ENCODE data around the gene MYO18B.

DNA sequence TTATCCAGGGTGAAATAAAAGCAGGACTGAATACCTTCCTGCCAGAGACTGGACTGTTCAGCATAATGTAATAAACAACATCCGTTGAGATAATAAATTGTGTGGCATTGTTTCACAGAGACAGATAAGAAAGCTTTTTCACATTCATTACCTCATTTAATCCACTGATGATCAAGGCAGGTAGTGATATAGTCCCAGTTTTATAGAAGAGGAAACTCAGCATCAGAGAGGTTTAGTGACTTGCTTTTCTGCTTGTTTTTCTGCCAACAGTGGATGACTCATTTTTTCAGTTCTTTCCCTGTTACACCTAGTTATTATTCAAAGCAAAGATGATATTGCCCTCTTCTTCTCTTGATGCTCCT is 4.0 kb downstream of the MYO18B start:
- TF ChIP-seq, protein P1, sequence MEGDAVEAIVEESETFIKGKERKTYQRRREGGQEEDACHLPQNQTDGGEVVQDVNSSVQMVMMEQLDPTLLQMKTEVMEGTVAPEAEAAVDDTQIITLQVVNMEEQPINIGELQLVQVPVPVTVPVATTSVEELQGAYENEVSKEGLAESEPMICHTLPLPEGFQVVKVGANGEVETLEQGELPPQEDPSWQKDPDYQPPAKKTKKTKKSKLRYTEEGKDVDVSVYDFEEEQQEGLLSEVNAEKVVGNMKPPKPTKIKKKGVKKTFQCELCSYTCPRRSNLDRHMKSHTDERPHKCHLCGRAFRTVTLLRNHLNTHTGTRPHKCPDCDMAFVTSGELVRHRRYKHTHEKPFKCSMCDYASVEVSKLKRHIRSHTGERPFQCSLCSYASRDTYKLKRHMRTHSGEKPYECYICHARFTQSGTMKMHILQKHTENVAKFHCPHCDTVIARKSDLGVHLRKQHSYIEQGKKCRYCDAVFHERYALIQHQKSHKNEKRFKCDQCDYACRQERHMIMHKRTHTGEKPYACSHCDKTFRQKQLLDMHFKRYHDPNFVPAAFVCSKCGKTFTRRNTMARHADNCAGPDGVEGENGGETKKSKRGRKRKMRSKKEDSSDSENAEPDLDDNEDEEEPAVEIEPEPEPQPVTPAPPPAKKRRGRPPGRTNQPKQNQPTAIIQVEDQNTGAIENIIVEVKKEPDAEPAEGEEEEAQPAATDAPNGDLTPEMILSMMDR (IDR thresholded peaks at IDR 0.05; ENCODE audit: insufficient read depth, low read depth, low read length) = no peak
- TF ChIP-seq EZH2 (IDR thresholded peaks at IDR 0.05; ENCODE audit: insufficient read depth, low read length) = no peak

All from astrocyte (in vitro differentiated cells and primary cell).